Stromal cell of bone marrow (primary cell): Measurements from ENCODE around the gene ANTXR1.

Experiments
- DNase-seq: peaks from one replicate; pipeline ENCODE4 v3.0.0-alpha.2; 2012; ENCODE audit warnings: low read depth

Gene ANTXR1

GRCh38 chr2:69279931-69280681, 267.1 kb downstream of the ANTXR1 start:
- DNase-seq, result no peak

- no peak for DNase-seq
Measured at GRCh38 chr2:69280796-69281412, 267.9 kb downstream of the ANTXR1 start.

GRCh38 chr2:69285379-69285894, 272.5 kb downstream of the ANTXR1 start:
- DNase-seq, result no peak

- no peak for DNase-seq
Measured at GRCh38 chr2:69287544-69287943, 274.6 kb downstream of the ANTXR1 start.

GRCh38 chr2:69288429-69288828, 275.4 kb downstream of the ANTXR1 start:
- no peak for DNase-seq

- DNase-seq, result peak; percentile 60
Measured at GRCh38 chr2:69291004-69291650, 278.1 kb downstream of the ANTXR1 start.

- DNase-seq, result no peak
Measured at GRCh38 chr2:69291721-69292120, 278.7 kb downstream of the ANTXR1 start.

- no peak for DNase-seq
Measured at GRCh38 chr2:69292256-69292655, 279.3 kb downstream of the ANTXR1 start.

GRCh38 chr2:69296421-69296820, 283.4 kb downstream of the ANTXR1 start:
- DNase-seq, result no peak

- no peak for DNase-seq
Measured at GRCh38 chr2:69297216-69297615, 284.2 kb downstream of the ANTXR1 start.

- DNase-seq, result peak; percentile 97
Measured at GRCh38 chr2:69298261-69298660, 285.3 kb downstream of the ANTXR1 start.

- no peak for DNase-seq
Measured at GRCh38 chr2:69298862-69299261, 285.9 kb downstream of the ANTXR1 start.
